ENCODE measurements around the gene SMIM9.
"Not testable (repeated sequence)": the region's sequence is repeated elsewhere in the genome, so short reads cannot be mapped to it uniquely, and the experiment has no call there.

The SMIM9 gene

GRCh38 chrX:154834562-154834961 lies at the start of gene SMIM9:
SMIM9 (minus strand) TSS chrX:154834662; CDS start chrX:154830856, 3,806 bp downstream.
- H3K36me3 ChIP-seq (ENCODE audit: control insufficient read depth, insufficient read depth, low read length, severe bottlenecking): no peaks in the 10 kb centered on the region

GRCh38 chrX:154884069-154884468 lies 49.6 kb upstream of the SMIM9 start:
- H3K27me3 ChIP-seq (replicated peaks; ENCODE audit: control insufficient read depth, insufficient read depth, low read length); H3K9ac ChIP-seq (ENCODE audit: low read length); DNase-seq (ENCODE audit: low read depth); H3K4me3 ChIP-seq (ENCODE audit: low read length); H3K36me3 ChIP-seq (ENCODE audit: control insufficient read depth, insufficient read depth, low read length, severe bottlenecking); H3K4me1 ChIP-seq (ENCODE audit: control insufficient read depth, insufficient read depth, low read length); H3K9me3 ChIP-seq (ENCODE audit: control insufficient read depth, low read length): not testable (repeated sequence)

More at GRCh38 chrX:154834562-154834961, at the start of gene SMIM9:
- Histone ChIP-seq H3K4me3 (ENCODE audit: low read length) (no peak within 1 kb of the TSS), H3K9me3 (ENCODE audit: control insufficient read depth, low read length) (no peaks in the 10 kb centered on the region), H3K4me1 (ENCODE audit: control insufficient read depth, insufficient read depth, low read length) (no peaks in the 10 kb centered on the region), H3K27me3 (replicated peaks; ENCODE audit: control insufficient read depth, insufficient read depth, low read length) (no peaks in the 10 kb centered on the region), H3K9ac (ENCODE audit: low read length) (no peak within 1 kb of the TSS)
- no peak for DNase-seq (ENCODE audit: low read depth)

GRCh38 chrX:154873329-154873728 lies 38.9 kb upstream of the SMIM9 start:
- Histone ChIP-seq H3K9me3 (ENCODE audit: control insufficient read depth, low read length) (peaks cover under 1% of the 10 kb centered on the region), H3K27me3 (replicated peaks; ENCODE audit: control insufficient read depth, insufficient read depth, low read length) (no peaks in the 10 kb centered on the region), H3K4me1 (ENCODE audit: control insufficient read depth, insufficient read depth, low read length) (no peaks in the 10 kb centered on the region), H3K4me3 (ENCODE audit: low read length) (no peak overlapping the region), H3K9ac (ENCODE audit: low read length) (no peak overlapping the region), H3K36me3 (ENCODE audit: control insufficient read depth, insufficient read depth, low read length, severe bottlenecking) (no peaks in the 10 kb centered on the region)
- no peak for DNase-seq (ENCODE audit: low read depth)

DNA sequence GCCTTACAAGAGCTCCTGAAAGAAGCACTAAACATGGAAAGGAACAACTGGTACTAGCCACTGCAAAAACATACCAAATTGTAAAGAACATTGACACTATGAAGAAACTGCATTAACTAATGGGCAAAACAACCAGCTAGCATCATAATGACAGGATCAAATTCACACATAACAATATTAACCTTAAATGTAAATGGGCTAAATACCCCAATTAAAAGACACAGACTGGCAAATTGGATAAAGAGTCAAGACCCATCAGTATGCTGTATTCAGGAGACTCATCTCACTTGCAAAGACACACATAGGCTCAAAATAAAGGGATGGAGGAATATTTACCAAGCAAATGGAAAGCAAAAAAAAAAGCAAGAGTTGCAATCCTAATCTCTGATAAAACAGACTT lies 34.1 kb upstream of the SMIM9 start:
- H3K9me3 ChIP-seq (ENCODE audit: control insufficient read depth, low read length): peaks cover 31% of the 10 kb centered on the region
- not testable (repeated sequence) for H3K9ac ChIP-seq (ENCODE audit: low read length); H3K36me3 ChIP-seq (ENCODE audit: control insufficient read depth, insufficient read depth, low read length, severe bottlenecking); H3K27me3 ChIP-seq (replicated peaks; ENCODE audit: control insufficient read depth, insufficient read depth, low read length); H3K4me3 ChIP-seq (ENCODE audit: low read length); H3K4me1 ChIP-seq (ENCODE audit: control insufficient read depth, insufficient read depth, low read length); DNase-seq (ENCODE audit: low read depth)

DNA sequence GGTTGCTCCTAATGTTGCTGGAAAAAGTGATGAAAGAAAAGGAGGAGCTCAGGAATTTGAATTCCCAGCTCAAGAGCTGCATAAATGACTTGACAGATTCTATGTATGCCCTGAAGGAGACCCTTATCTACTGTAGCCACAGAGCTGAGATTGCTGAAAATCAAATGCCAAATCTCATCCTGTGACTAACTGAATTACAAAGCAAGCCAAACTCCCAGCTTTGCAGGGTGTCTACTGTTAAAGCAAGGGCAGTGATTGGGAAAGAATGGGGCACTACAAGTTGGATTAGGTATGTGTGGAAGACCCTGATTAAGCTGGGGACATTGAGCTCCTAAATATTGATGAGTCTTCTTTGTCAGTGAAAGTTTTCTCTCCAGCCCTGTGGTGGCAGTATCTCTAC lies 20.8 kb upstream of the SMIM9 start:
- H3K36me3 ChIP-seq (ENCODE audit: control insufficient read depth, insufficient read depth, low read length, severe bottlenecking): no peaks in the 10 kb centered on the region
- H3K9ac ChIP-seq (ENCODE audit: low read length): no peak overlapping the region
- no peak overlapping the region for H3K4me3 ChIP-seq (ENCODE audit: low read length)
- H3K9me3 ChIP-seq (ENCODE audit: control insufficient read depth, low read length): no peaks in the 10 kb centered on the region
- no peak for DNase-seq (ENCODE audit: low read depth)
- H3K27me3 ChIP-seq (replicated peaks; ENCODE audit: control insufficient read depth, insufficient read depth, low read length): no peaks in the 10 kb centered on the region
- no peaks in the 10 kb centered on the region for H3K4me1 ChIP-seq (ENCODE audit: control insufficient read depth, insufficient read depth, low read length)

DNA sequence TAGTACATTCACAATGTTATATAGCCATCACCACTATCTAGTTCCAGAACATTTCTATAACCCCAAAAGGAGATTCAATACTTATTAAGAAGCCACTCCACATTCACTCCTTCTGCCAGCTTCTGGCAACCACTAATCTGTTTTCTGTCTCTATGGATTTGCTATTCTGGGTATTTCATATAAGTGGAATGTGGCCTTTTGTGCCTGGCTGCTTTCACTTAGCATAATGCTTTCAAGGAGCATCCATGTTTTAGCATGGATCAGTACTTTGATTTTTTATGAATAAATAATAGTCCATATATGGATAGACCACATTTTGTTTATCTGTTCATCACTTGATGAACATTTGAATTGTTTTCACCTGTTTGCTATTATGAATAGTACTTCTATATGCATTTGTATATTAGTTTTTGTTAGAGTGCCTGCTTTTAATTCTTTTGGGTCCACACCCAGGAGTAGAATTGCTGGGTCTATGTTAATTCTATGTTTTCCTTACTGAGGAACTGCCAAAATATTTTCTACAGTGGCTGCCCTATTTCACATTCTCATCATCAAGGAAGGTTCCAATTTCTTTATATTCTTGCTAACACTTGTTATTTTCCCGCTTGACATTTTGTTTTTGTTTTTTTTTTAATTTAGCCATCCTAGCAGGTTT lies 16.6 kb upstream of the SMIM9 start:
- Histone ChIP-seq H3K4me3 (ENCODE audit: low read length) (no peak overlapping the region), H3K9ac (ENCODE audit: low read length) (no peak overlapping the region), H3K9me3 (ENCODE audit: control insufficient read depth, low read length) (peaks cover 7% of the 10 kb centered on the region), H3K4me1 (ENCODE audit: control insufficient read depth, insufficient read depth, low read length) (no peaks in the 10 kb centered on the region), H3K27me3 (replicated peaks; ENCODE audit: control insufficient read depth, insufficient read depth, low read length) (no peaks in the 10 kb centered on the region), H3K36me3 (ENCODE audit: control insufficient read depth, insufficient read depth, low read length, severe bottlenecking) (no peaks in the 10 kb centered on the region)
- no peak for DNase-seq (ENCODE audit: low read depth)

DNA sequence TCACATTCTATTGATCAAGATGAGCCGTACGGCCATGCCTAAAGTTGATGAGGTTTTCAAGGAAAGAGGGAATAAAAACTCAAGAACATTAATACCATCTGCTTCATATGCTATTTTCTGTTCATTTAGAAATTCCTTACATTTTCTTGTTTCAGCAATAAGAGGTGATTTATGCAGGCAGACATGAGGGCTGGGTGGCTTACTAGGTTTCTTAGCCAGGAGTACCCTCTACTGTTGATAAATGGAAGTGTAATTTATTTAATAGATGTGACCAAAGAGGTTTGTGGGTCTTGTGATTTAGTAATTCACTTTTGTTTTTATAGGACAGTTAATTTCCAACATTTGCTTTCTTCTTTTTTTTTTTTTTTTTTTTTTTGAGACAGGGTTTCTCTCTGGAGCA lies 6.4 kb upstream of the SMIM9 start:
- DNase-seq (ENCODE audit: low read depth): peak; percentile 71
- Histone ChIP-seq H3K9me3 (ENCODE audit: control insufficient read depth, low read length) (peaks cover 6% of the 10 kb centered on the region), H3K4me1 (ENCODE audit: control insufficient read depth, insufficient read depth, low read length) (no peaks in the 10 kb centered on the region), H3K36me3 (ENCODE audit: control insufficient read depth, insufficient read depth, low read length, severe bottlenecking) (no peaks in the 10 kb centered on the region), H3K9ac (ENCODE audit: low read length) (no peak overlapping the region), H3K27me3 (replicated peaks; ENCODE audit: control insufficient read depth, insufficient read depth, low read length) (no peaks in the 10 kb centered on the region), H3K4me3 (ENCODE audit: low read length) (no peak overlapping the region)

DNA sequence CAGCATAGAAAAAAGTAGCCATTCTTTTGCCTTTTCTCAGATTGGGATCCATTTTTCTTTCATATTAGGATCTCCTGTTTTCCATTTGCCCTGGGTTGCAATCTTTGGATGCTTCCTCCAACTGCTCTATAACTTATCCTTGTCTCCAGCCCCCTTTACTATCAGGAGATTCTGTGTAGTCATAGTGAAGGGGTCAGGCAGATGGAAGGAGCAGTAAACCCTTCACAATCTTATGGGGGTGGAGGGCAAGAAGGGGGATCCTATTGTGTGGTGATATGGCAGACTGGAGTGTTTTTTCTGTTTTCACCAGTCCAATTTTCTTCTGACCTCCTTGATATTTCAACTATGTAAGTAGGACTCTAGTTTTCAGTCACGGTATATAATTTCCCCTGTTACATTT lies 1.7 kb upstream of the SMIM9 start:
- Histone ChIP-seq H3K4me3 (ENCODE audit: low read length) (no peak overlapping the region), H3K4me1 (ENCODE audit: control insufficient read depth, insufficient read depth, low read length) (no peaks in the 10 kb centered on the region), H3K36me3 (ENCODE audit: control insufficient read depth, insufficient read depth, low read length, severe bottlenecking) (no peaks in the 10 kb centered on the region), H3K9me3 (ENCODE audit: control insufficient read depth, low read length) (peaks cover 6% of the 10 kb centered on the region), H3K9ac (ENCODE audit: low read length) (no peak overlapping the region), H3K27me3 (replicated peaks; ENCODE audit: control insufficient read depth, insufficient read depth, low read length) (no peaks in the 10 kb centered on the region)
- no peak for DNase-seq (ENCODE audit: low read depth)

DNA sequence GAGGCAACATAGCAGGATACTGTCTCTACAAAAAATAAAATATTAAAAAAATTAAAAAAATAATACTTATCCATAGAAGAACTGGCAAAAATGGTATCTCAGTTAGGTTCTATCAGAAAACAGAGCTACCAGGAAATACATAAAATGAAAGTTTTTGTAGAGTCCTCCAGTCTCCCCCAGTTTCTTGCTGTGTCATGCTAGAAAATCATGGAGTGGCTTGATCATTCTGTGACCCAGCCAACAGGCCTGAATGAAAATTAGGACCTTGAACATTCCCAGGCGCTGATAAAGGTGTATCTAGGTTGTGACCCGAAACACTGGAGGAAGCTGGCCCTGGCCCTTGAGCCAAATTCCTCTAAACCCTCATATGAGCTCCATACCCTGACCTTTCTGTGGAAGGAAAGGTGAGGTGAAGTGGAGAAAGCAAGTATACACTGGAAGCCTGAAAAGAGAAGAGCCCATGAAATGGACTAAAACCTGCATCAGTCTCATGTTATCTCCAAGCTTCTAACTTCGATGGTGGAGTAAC lies 652 bp downstream of the SMIM9 start:
- H3K4me3 ChIP-seq (ENCODE audit: low read length): no peak overlapping the region
- no peaks in the 10 kb centered on the region for H3K27me3 ChIP-seq (replicated peaks; ENCODE audit: control insufficient read depth, insufficient read depth, low read length)
- no peak for DNase-seq (ENCODE audit: low read depth)
- no peak overlapping the region for H3K9ac ChIP-seq (ENCODE audit: low read length)
- H3K4me1 ChIP-seq (ENCODE audit: control insufficient read depth, insufficient read depth, low read length): no peaks in the 10 kb centered on the region
- no peaks in the 10 kb centered on the region for H3K36me3 ChIP-seq (ENCODE audit: control insufficient read depth, insufficient read depth, low read length, severe bottlenecking)
- no peaks in the 10 kb centered on the region for H3K9me3 ChIP-seq (ENCODE audit: control insufficient read depth, low read length)

- no peaks in the 10 kb centered on the region for H3K4me1 ChIP-seq (ENCODE audit: control insufficient read depth, insufficient read depth, low read length)
- no peaks in the 10 kb centered on the region for H3K27me3 ChIP-seq (replicated peaks; ENCODE audit: control insufficient read depth, insufficient read depth, low read length)
- H3K9me3 ChIP-seq (ENCODE audit: control insufficient read depth, low read length): no peaks in the 10 kb centered on the region
- H3K9ac ChIP-seq (ENCODE audit: low read length): no peak overlapping the region
- no peak overlapping the region for H3K4me3 ChIP-seq (ENCODE audit: low read length)
- DNase-seq (ENCODE audit: low read depth): no peak
- no peaks in the 10 kb centered on the region for H3K36me3 ChIP-seq (ENCODE audit: control insufficient read depth, insufficient read depth, low read length, severe bottlenecking)
Measured at GRCh38 chrX:154829926-154830442, 4.5 kb downstream of the SMIM9 start.

- H3K4me1 ChIP-seq (ENCODE audit: control insufficient read depth, insufficient read depth, low read length): no peaks in the 10 kb centered on the region
- H3K9me3 ChIP-seq (ENCODE audit: control insufficient read depth, low read length): no peaks in the 10 kb centered on the region
- H3K9ac ChIP-seq (ENCODE audit: low read length): no peak overlapping the region
- no peak overlapping the region for H3K4me3 ChIP-seq (ENCODE audit: low read length)
- no peaks in the 10 kb centered on the region for H3K36me3 ChIP-seq (ENCODE audit: control insufficient read depth, insufficient read depth, low read length, severe bottlenecking)
- no peak for DNase-seq (ENCODE audit: low read depth)
- H3K27me3 ChIP-seq (replicated peaks; ENCODE audit: control insufficient read depth, insufficient read depth, low read length): no peaks in the 10 kb centered on the region
Measured at GRCh38 chrX:154829134-154829533, 5.3 kb downstream of the SMIM9 start.

DNA sequence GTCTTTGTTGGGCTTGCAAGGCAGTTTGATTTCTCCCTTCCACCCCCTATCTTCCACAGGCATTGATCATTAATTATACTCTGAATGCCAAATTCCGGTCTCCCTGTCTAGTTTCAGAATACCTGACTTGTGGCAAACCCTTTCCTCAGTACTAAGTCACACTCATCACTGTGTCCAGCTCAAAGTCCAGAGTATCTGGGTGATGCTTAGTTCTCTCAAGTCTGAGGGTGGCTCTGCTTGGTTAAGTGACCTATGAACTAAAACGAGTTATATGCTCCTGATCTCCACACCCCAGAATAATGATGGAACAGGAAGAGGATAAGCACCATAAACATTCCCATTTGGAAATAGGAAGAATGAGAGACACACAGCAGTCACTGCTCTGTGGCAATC lies 6.5 kb downstream of the SMIM9 start:
- Histone ChIP-seq H3K36me3 (ENCODE audit: control insufficient read depth, insufficient read depth, low read length, severe bottlenecking) (no peaks in the 10 kb centered on the region), H3K4me3 (ENCODE audit: low read length) (no peak overlapping the region), H3K9ac (ENCODE audit: low read length) (no peak overlapping the region), H3K4me1 (ENCODE audit: control insufficient read depth, insufficient read depth, low read length) (no peaks in the 10 kb centered on the region), H3K27me3 (replicated peaks; ENCODE audit: control insufficient read depth, insufficient read depth, low read length) (no peaks in the 10 kb centered on the region), H3K9me3 (ENCODE audit: control insufficient read depth, low read length) (no peaks in the 10 kb centered on the region)
- no peak for DNase-seq (ENCODE audit: low read depth)
